Urinary bladder (tissue), 4 donors: Measurements from ENCODE around the gene TSPAN17. TPM values are rescaled to one million over a fixed set of nuclear protein-coding genes. Genes with fewer than 3 reads are reported as not detected.

Experiments
- DNase-seq: peaks from one replicate; pipeline ENCODE4 v3.0.0-alpha.2; 2015; ENCODE audit errors: extremely low spot score
- H3K27ac ChIP-seq: one replicate; pipeline ENCODE4 v1.5.1; 2013; ENCODE audit warnings: low read depth, mild to moderate bottlenecking, moderate library complexity
- H3K36me3 ChIP-seq: one replicate; pipeline ENCODE4 v1.6.1; 2013; ENCODE audit warnings: mild to moderate bottlenecking, moderate library complexity; ENCODE audit not compliant: insufficient read depth
- H3K4me1 ChIP-seq: one replicate; pipeline ENCODE4 v1.6.1; 2013; ENCODE audit warnings: mild to moderate bottlenecking, moderate library complexity; ENCODE audit not compliant: insufficient read depth
- H3K4me3 ChIP-seq: one replicate; pipeline ENCODE4 v1.5.1; 2013; ENCODE audit warnings: low read depth, low read length
- WGBS: extraction: QIAGEN DNeasy Blood & Tissue Kit; methylation state at CpG from one replicate; pipeline ENCODE4 v1.1.7; 2013; 5-methylcytosine and 5-hydroxymethylcytosine counted together
- polyA plus RNA-seq: library from polyadenylated mRNA; stranded (reverse); fragments of 200-250 nt; gene quantifications from one replicate; pipeline ENCODE4 v1.2.3, GENCODE V29; 2013
- total RNA-seq: library from RNA; depleted of rRNA; stranded (reverse); fragments of >200 nt; gene quantifications from one replicate; pipeline ENCODE4 v1.2.3, GENCODE V29; 2014
- donor health status: healthy with polysubstance abuse.
- donor health status: healthy.

Gene TSPAN17
- total and polyA plus RNA-seq, 2 donors: 19.3 to 26.3 TPM

- Histone ChIP-seq H3K4me1 (no peaks in the 10 kb centered on the region), H3K27ac (no peak overlapping the region), H3K4me3 (no peak overlapping the region), H3K36me3 (no peaks in the 10 kb centered on the region)
- DNase-seq: no peak
- 75% methylated on average over 4 of the region's 4 CpGs for WGBS
Measured at GRCh38 chr5:176640616-176641015, 6.7 kb upstream of the TSPAN17 start.

GRCh38 chr5:176642675-176643490 is 4.4 kb upstream of the TSPAN17 start:
- Histone ChIP-seq H3K36me3 (no peaks in the 10 kb centered on the region), H3K27ac (no peak overlapping the region), H3K4me3 (no peak overlapping the region), H3K4me1 (no peaks in the 10 kb centered on the region)
- WGBS: 48% methylated on average over 15 of the region's 15 CpGs
- no peak for DNase-seq

- WGBS: 80% methylated on average over 11 of the region's 11 CpGs
- Histone ChIP-seq H3K36me3 (no peaks in the 10 kb centered on the region), H3K4me1 (no peaks in the 10 kb centered on the region), H3K27ac (no peak overlapping the region), H3K4me3 (no peak overlapping the region)
- DNase-seq: no peak
Measured at GRCh38 chr5:176643491-176644219, 3.6 kb upstream of the TSPAN17 start.

GRCh38 chr5:176644294-176644693 is 3.0 kb upstream of the TSPAN17 start:
- Histone ChIP-seq H3K36me3 (no peaks in the 10 kb centered on the region), H3K4me3 (no peak overlapping the region), H3K4me1 (no peaks in the 10 kb centered on the region), H3K27ac (no peak overlapping the region)
- DNase-seq: no peak
- WGBS: 56% methylated on average over 9 of the region's 9 CpGs

GRCh38 chr5:176644878-176645670 is 2.2 kb upstream of the TSPAN17 start:
- H3K36me3 ChIP-seq: no peaks in the 10 kb centered on the region
- no peaks in the 10 kb centered on the region for H3K4me1 ChIP-seq
- no peak overlapping the region for H3K27ac ChIP-seq
- DNase-seq: no peak
- H3K4me3 ChIP-seq: no peak overlapping the region
- WGBS: 92% methylated on average over 22 of the region's 22 CpGs

GRCh38 chr5:176646049-176646706 is 1.1 kb upstream of the TSPAN17 start:
- no peaks in the 10 kb centered on the region for H3K4me1 ChIP-seq
- no peak overlapping the region for H3K4me3 ChIP-seq
- DNase-seq: no peak
- 88% methylated on average over 7 of the region's 7 CpGs for WGBS
- H3K36me3 ChIP-seq: no peaks in the 10 kb centered on the region
- no peak overlapping the region for H3K27ac ChIP-seq

GRCh38 chr5:176646707-176647029 is 616 bp upstream of the TSPAN17 start:
- no peak for DNase-seq
- Histone ChIP-seq H3K27ac (peak overlapping the region; percentile 45), H3K4me1 (no peaks in the 10 kb centered on the region), H3K36me3 (no peaks in the 10 kb centered on the region), H3K4me3 (peak overlapping the region; percentile 10)
- 11% methylated on average over 11 of the region's 11 CpGs for WGBS

- WGBS: 9% methylated on average over 20 of the region's 20 CpGs
- H3K4me3 ChIP-seq: peak overlapping the region; percentile 72
- no peak overlapping the region for H3K27ac ChIP-seq
- no peaks in the 10 kb centered on the region for H3K36me3 ChIP-seq
- DNase-seq: peak; percentile 23
- no peaks in the 10 kb centered on the region for H3K4me1 ChIP-seq
Measured at GRCh38 chr5:176647843-176648473, 674 bp downstream of the TSPAN17 start.

GRCh38 chr5:176648474-176649194 is 1.4 kb downstream of the TSPAN17 start:
- H3K27ac ChIP-seq: no peak overlapping the region
- no peaks in the 10 kb centered on the region for H3K4me1 ChIP-seq
- H3K36me3 ChIP-seq: no peaks in the 10 kb centered on the region
- WGBS: 72% methylated on average over 15 of the region's 15 CpGs
- no peak for DNase-seq
- peak overlapping the region; percentile 72 for H3K4me3 ChIP-seq

GRCh38 chr5:176650354-176650884 is 3.1 kb downstream of the TSPAN17 start:
- no peak for DNase-seq
- WGBS: 72% methylated on average over 8 of the region's 8 CpGs
- Histone ChIP-seq H3K27ac (no peak overlapping the region), H3K36me3 (no peaks in the 10 kb centered on the region), H3K4me1 (no peaks in the 10 kb centered on the region), H3K4me3 (no peak overlapping the region)

- Histone ChIP-seq H3K36me3 (no peaks in the 10 kb centered on the region), H3K4me1 (no peaks in the 10 kb centered on the region), H3K4me3 (no peak overlapping the region), H3K27ac (no peak overlapping the region)
- 89% methylated on average over 17 of the region's 17 CpGs for WGBS
- no peak for DNase-seq
Measured at GRCh38 chr5:176651472-176651980, 4.2 kb downstream of the TSPAN17 start.

GRCh38 chr5:176652136-176652535 is 4.9 kb downstream of the TSPAN17 start:
- Histone ChIP-seq H3K4me1 (no peaks in the 10 kb centered on the region), H3K36me3 (no peaks in the 10 kb centered on the region), H3K27ac (no peak overlapping the region), H3K4me3 (no peak overlapping the region)
- no peak for DNase-seq
- WGBS: 68% methylated on average over 8 of the region's 8 CpGs
